Embryonic facial prominence (tissue), 1 donor: Measurements from ENCODE around the gene R3HDM4.

ENCODE experiments used
- DNase-seq: peaks from one replicate; pipeline ENCODE4 v3.0.0-alpha.2; 2016; ENCODE audit errors: extremely low spot score

R3HDM4 gene

DNA sequence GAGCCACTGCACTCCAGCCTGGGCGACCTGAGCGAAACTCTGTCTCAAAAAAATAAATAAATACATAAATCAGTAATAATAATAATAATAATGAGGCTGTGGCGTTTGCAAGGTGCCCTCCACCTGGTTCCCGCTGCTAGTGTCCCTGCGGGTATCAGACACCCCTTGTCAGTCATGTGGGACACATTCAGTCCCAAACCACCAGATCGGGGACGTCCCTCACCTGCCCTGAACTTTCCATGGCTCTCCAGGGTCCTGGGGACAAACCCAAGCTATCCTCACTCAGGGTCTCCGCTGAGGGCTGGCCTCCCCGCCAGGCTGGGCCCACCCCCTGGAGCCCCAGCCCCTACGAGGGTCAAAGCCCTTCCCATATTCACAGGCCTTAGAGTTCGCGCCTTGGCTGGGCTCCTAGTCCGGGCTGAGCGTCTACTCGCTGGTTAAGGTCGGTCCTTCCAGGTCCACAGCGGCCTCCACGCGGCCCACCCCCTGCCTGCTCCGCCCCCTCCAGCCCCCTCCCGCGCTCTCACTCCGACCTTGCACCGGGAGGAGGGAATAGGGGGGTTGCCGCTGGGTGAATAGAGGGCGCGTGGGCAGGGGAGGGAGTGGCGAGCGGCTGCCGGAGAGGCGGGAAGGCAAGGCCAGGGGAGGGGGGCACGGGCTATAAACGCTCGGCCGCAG, 3.8 kb upstream of the R3HDM4 start:
- DNase-seq = no peak

- DNase-seq = no peak
Measured at GRCh38 chr19:912181-913079, 589 bp downstream of the R3HDM4 start.

DNA sequence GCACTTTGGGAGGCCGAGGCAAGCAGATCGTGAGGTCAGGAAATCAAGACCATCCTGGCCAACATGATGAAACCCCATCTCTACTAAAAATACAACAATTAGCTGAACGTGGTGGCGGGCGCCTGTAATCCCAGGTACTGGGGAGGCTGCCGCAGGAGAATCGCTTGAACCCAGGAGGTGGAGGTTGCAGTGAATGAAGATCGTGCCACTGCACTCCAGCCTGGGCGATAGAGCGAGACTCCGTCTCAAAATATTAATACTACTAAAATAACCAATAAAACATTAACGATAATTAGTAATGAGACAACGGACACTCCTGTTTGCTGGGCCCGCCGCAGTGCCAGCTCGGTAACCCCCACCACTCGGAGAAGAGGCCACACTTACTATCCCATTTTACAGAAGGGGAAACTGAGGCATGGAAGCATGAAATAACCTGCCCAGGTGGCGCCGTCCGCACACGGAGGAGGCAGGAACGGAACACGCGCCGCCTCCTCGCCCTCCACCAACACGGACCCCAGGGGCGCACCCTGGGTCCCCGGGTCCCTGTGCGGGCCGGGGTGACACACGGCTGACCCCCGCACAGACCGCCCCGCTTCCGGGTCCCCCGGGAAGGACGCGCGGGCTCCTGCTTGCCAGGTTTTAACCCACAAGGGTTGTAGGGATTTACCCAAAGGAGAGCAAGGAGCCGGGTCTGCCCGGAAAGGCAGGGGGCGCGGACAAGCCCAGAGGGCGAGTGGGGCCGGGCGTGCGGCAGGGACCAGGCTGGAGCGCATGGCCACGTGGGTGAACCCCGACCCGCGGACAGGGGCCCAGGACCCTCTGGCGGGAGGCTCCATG, 1.6 kb downstream of the R3HDM4 start:
- no peak for DNase-seq

- no peak for DNase-seq
Measured at GRCh38 chr19:907183-907853, 5.7 kb downstream of the R3HDM4 start.

DNA sequence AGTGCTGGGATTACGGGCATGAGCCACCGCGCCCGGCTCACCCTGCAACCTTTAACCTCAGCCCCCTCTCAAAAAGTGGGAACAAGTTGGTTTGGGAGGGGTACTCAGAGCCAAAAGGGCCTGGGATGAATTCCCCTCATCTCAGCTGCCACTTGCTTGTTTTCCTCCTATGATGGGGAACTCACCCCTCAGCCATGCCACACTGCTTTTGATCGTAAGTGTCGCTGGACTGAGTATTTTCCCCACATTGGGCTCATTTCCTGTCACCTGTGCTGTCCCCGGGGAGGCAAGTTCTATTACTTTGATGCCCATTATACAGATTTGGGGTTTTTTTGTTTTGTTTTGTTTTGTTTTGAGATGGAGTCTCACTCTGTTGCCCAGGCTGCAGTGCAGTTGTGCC, 6.5 kb downstream of the R3HDM4 start:
- no peak for DNase-seq

DNA sequence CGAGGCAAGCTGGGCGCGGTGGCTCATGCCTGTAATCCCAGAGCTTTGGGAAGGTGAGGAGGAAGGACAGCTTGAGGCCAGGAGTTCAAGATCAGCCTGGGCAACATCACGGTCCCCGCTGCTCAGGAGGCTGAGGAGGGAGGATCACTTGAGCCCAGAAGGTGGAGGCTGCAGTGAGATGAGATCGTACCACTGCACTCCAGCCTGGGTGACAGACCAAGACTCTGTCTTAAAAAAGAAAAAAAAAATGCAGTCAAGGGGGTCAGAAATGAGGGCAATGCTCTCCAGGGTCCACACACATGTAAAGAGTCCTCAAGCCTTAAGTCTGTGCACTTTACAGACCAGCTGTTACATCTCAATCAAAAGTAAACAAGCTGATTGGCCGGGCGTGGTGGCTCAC, 8.5 kb downstream of the R3HDM4 start:
- DNase-seq = no peak

- DNase-seq = no peak
Measured at GRCh38 chr19:903266-903797, 9.7 kb downstream of the R3HDM4 start.

DNA sequence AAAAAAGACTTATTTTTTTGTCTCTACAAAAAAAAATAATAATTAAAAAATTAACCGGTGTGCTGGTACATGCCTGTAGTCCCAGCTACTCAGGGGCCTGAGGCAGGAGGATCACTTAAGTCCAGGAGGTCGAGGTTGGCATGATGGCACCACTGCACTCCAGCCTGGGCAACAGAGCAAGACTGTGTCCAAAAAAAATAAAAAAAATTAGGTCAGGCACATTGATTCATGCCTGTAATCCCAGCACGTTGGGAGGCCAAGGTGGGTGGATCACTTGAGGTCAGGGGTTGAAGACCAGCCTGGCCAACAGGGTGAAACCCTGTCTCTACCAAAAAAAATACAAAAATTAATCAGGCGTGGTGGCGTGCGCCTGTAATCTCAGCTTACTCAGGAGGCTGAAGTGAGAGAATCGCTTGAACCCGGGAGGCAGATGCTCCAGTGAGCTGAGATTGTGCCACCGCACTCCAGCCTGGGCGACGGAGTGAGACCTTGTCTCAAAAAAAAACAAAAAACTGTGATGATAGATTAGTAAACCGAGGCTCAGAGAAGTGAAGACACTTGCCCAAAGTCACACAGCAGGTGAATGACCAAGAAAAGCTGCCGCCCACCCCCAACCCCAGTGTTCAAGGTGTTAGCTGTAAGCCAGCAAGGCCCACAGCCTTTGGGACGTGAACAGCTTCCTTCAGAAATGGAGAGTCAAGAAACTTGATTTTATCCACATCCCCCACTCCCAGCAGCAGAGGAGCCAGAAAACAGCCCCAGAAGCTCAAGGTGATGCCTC, 10.4 kb downstream of the R3HDM4 start:
- no peak for DNase-seq

- DNase-seq = no peak
Measured at GRCh38 chr19:902093-902370, 11.0 kb downstream of the R3HDM4 start.

GRCh38 chr19:901216-902092, 11.6 kb downstream of the R3HDM4 start:
- DNase-seq = no peak

DNA sequence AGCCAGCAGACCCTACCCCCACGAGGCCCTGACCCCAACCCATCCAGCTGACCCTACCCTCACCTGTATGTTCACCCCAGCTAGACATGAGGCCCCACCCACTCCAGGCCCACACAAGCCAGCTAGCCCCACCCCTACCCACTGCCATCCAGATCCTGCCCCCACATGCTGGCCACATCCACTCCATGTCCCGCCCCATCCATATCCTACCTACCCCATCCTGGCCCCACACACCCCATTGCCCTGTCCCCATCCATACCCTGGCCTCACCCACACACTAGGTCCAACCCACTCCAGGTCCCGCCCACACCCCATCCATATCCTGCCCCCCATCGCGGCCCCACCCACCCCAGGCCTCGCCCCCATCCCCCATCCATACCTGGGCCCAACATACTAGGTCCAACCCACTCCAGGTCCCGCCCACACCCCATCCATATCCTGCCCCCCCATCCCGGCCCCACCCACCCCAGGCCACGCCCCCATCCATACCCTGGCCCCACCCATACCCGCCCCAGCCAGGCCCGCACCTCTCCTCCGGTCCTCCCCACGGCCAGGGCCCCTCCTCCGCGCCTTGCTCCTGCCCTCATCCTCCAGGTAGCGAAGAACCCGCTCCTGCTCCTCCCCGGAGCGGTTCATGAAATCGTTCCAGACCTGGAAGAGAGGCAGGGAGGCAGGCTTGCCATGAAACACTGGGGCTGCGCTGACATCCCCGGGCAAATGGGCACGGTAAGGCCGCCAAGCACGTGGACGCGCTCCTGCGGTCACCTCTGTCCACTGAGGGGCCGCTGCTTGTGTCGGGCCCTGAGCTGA, 12.5 kb downstream of the R3HDM4 start:
- DNase-seq = no peak

- DNase-seq = no peak
Measured at GRCh38 chr19:900043-900301, 13.0 kb downstream of the R3HDM4 start.

- no peak for DNase-seq
Measured at GRCh38 chr19:899336-900042, 13.5 kb downstream of the R3HDM4 start.

GRCh38 chr19:898663-899062, 14.4 kb downstream of the R3HDM4 start:
- no peak for DNase-seq

DNA sequence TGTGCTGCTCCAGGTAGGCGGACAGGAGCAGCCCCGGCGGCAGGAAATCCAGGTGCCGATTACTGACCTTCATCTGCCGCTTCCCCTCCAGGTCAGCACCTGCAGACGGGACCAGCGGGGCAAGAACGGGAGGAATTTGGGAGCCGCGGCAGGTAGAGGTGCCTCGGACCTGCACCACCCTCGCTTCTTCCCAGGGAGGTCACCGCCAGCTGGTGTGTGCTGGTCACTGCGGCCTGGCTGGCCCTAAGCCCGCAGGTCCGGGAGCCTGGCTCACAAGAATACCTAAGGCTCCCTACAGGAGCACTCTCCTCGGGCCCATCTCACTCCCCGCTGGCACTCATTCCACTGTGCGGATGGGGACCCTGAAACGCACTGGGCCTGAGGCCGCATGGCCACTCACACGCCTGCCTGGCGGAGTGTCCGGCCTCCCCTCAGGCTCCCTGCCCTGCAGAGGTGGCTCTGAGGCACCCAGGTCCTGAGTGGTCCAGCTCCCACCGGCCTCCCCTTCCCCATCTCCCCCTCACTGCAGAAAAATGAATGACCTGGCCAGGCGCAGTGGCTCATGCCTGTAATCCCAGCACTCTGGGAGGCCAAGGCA, 15.5 kb downstream of the R3HDM4 start:
- no peak for DNase-seq

DNA sequence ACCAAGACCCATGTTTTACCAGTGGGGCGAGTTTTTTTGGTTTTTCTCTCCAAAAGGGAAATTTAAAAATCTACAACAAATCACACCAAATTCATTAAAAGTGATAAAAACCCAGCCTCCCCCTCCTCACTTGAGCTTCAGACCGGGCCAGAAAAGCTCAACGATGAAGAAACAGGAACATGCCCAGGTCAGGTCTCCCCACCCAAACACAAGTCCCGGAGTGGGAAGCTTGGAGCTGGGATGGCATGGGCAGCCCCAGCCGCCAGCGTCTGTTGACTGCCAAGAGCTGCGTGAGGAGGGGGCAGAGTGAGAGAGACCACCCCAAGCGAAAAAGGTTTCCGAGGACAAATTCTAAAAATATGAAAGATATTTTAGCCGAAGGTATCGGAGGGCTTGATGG, 16.0 kb downstream of the R3HDM4 start:
- no peak for DNase-seq

GRCh38 chr19:896434-896833, 16.6 kb downstream of the R3HDM4 start:
- DNase-seq = no peak
